Erythroblast (primary cell): ENCODE data around the gene MGAT4A.

ENCODE experiments used
- DNase-seq, 2 experiments: peaks; one replicate each; lab custom pipeline; 2025; lab: John Stamatoyannopoulos, UW
- GATA1 ChIP-seq: IDR thresholded peaks from 2 replicates; pipeline ENCODE4 v1.6.1; 2011; ENCODE audit warnings: low read depth, mild to moderate bottlenecking, control low read depth, low read length, moderate library complexity
- POLR2A ChIP-seq: IDR thresholded peaks from 2 replicates; pipeline ENCODE4 v1.6.1; 2011; ENCODE audit warnings: mild to moderate bottlenecking, low read length

Gene MGAT4A

GRCh38 chr2:98748292-98749065 lies 17.5 kb upstream of the MGAT4A start:
- TF ChIP-seq POLR2A (no peak), GATA1 (no peak)
- no peak for DNase-seq

GRCh38 chr2:98747888-98748287 lies 17.0 kb upstream of the MGAT4A start:
- TF ChIP-seq POLR2A (no peak), GATA1 (no peak)
- no peak for DNase-seq

GRCh38 chr2:98746426-98746825 lies 15.5 kb upstream of the MGAT4A start:
- DNase-seq = no peak
- TF ChIP-seq POLR2A (no peak), GATA1 (no peak)

GRCh38 chr2:98744595-98744994 lies 13.7 kb upstream of the MGAT4A start:
- no peak for DNase-seq
- TF ChIP-seq POLR2A = no peak

DNA sequence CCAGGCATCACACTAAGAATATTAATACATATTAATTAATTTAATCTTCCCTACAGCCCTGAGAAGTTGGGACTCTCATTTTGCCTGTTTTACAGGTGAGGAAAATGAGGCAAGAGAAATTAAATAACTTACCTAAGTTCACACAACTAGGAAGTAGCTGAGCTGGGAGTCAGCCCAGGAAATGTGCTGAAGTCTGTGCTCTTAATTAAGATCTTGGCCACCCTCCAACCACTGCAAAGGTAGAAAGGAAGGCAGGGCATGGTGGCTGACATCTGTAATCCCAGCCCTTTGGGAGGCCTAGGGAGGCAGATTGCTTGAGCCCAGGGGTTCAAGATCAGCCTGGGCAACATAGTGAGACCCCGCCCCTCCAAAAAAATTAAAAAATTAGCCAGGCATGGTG lies 12.9 kb upstream of the MGAT4A start:
- DNase-seq = no peak
- TF ChIP-seq GATA1 = no peak
- no peak for TF ChIP-seq POLR2A

DNA sequence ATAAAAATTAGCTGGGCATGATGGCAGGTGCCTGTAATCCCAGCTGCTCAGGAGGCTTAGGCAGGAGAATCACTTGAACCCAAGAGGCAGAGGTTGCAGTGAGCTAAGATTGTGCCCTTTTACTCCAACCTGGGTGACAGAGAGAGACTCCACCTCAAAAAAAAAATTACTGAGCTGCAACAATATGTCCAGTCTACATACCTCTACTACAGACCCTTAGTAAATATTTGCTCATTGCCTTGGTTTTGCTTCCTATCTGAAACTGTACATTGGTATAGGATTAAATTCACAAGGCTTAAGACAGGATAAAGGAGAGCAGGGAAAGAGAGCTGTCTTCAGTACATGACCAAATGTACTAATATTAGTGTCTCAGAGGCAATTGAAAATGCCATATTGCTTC lies 8.1 kb upstream of the MGAT4A start:
- no peak for DNase-seq
- TF ChIP-seq POLR2A = no peak
- no peak for TF ChIP-seq GATA1

DNA sequence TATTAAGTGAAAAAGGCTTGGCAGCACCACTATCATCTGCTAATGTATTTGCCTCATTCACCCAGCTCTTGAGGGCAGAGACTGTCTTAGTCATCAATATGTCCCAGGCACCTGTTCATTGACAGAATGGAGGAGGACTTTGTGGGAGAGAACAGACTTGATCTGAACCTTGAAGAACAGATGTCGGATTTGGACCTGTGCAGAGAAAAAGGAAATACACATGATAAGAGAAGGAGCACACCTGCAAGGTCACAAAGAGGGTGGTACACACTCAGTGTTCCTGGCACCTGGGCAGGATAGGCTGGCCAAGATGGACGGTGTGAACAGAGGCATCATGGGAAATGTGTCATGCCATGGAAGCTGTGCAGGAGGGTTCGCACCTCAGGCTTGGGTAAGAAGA lies 7.4 kb upstream of the MGAT4A start:
- DNase-seq = no peak
- TF ChIP-seq GATA1 (no peak), POLR2A (no peak)

GRCh38 chr2:98737848-98738247 lies 6.9 kb upstream of the MGAT4A start:
- TF ChIP-seq GATA1 (no peak), POLR2A (no peak)

DNA sequence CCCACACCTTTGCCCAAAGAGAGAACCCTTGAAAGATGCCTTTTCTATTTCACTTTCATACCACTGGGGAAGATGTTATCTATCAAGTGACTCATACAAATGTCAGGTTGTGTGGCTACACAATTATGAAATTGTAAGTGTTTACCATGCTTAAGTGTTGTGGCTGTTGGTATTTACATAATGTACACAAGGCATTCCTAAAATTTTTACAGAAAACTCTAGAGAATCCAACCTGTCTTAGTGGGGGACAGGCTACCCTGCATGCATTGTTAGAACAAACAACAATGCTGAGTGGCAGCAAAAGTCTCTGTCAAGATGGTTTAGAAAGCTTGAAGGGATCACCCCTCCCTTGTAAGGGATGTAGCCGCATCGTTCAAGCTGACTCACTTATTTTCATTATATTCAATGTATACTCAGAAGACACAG lies 5.5 kb upstream of the MGAT4A start:
- TF ChIP-seq POLR2A = no peak
- TF ChIP-seq GATA1 = no peak

More at GRCh38 chr2:98737848-98738247, 6.9 kb upstream of the MGAT4A start:
- no peak for DNase-seq

GRCh38 chr2:98734823-98735260 lies 3.9 kb upstream of the MGAT4A start:
- DNase-seq = peak; percentile 47 to 82
- TF ChIP-seq POLR2A (no peak), GATA1 (no peak)

More for the DNA sequence above, 5.5 kb upstream of the MGAT4A start:
- no peak for DNase-seq

GRCh38 chr2:98734162-98734561 lies 3.2 kb upstream of the MGAT4A start:
- no peak for TF ChIP-seq GATA1
- TF ChIP-seq POLR2A = no peak
- no peak for DNase-seq

GRCh38 chr2:98732430-98733051 lies 1.6 kb upstream of the MGAT4A start:
- DNase-seq = no peak
- TF ChIP-seq GATA1 (no peak), POLR2A (no peak)

- DNase-seq = no peak
- TF ChIP-seq GATA1 (no peak), POLR2A (no peak)
These were observed 990 bp upstream of the MGAT4A start for GRCh38 chr2:98731894-98732349.

- DNase-seq = peak; percentile 66 to 77
- TF ChIP-seq POLR2A = no peak
These were observed 258 bp downstream of the MGAT4A start for GRCh38 chr2:98730707-98731040.

DNA sequence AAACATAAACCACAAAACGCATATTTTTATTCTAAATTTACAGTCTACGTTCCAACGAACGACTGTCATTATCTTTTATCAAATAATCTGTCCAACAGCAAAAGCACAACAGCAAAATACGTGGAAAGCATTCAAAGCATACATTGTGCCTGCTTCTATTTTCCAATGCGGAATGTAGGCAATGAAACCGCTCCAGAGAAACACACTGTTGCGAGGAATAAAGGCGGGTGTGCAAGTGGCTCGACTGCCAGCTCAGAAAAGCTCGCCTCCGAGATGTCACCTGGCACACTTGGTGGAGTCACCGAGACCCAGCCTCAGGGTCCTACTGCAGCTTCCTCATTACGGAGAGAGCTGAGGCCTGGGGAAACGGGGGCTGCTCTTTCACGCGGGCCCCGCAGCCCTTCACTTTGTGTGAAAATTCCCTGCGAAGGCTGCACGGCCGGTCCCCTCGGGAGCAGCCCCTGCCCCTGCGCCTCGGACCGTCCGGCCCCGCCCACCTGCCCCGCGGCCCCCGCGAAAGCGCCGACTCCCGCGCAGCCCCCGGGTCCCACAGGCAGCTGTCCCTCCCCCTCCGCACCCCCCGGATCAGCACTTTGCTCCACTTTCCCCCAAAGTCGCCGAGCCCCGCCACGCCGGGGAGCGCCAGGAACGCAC lies 752 bp downstream of the MGAT4A start:
- TF ChIP-seq GATA1 (no peak), POLR2A (no peak)
- DNase-seq = peak; percentile 16 to 19
